Osteoblast (primary cell): ENCODE data around the gene LHFPL2. TPM values are rescaled to one million over a fixed set of nuclear protein-coding genes. Genes with fewer than 3 reads are reported as not detected.

Experiments used
- DNase-seq: peaks from one replicate; pipeline ENCODE4 v3.0.0; 2011; ENCODE audit warnings: low spot score, mixed read lengths; ENCODE audit not compliant: insufficient read length; ENCODE audit errors: missing footprints
- H2AFZ ChIP-seq: 2 replicates; pipeline ENCODE4 v1.6.0; 2011; ENCODE audit warnings: mild to moderate bottlenecking, low read length
- H3K27ac ChIP-seq: 2 replicates; pipeline ENCODE4 v1.5.1; 2011; ENCODE audit warnings: mild to moderate bottlenecking, low read depth, low read length, moderate library complexity
- H3K27me3 ChIP-seq: 2 replicates; pipeline ENCODE4 v1.6.0; 2012; ENCODE audit warnings: mild to moderate bottlenecking, control low read depth, inconsistent platforms, low read length, moderate library complexity; ENCODE audit not compliant: insufficient read depth
- H3K36me3 ChIP-seq: 2 replicates; pipeline ENCODE4 v1.5.1; 2011; ENCODE audit warnings: mild to moderate bottlenecking, low read length, control low read depth, moderate library complexity; ENCODE audit not compliant: insufficient read depth
- H3K4me1 ChIP-seq: 2 replicates; pipeline ENCODE4 v1.5.1; 2011; ENCODE audit warnings: mild to moderate bottlenecking, low read length, control low read depth, moderate library complexity; ENCODE audit not compliant: insufficient read depth
- H3K4me2 ChIP-seq: 2 replicates; pipeline ENCODE4 v1.6.0; 2011; ENCODE audit warnings: mild to moderate bottlenecking, low read length; ENCODE audit not compliant: insufficient read depth
- H3K4me3 ChIP-seq: fragments of 200-600 bp; sonication (generic); 3 replicates; pipeline ENCODE4 v1.5.1; 2012; ENCODE audit warnings: mild to moderate bottlenecking, low read length, inconsistent platforms; ENCODE audit not compliant: insufficient read depth
- H3K79me2 ChIP-seq: 2 replicates; pipeline ENCODE4 v1.6.0; 2012; ENCODE audit warnings: mild to moderate bottlenecking, low read length, control low read depth, inconsistent platforms; ENCODE audit not compliant: insufficient read depth
- H3K9me3 ChIP-seq: 2 replicates; pipeline ENCODE4 v1.5.1; 2011; ENCODE audit warnings: low read depth, low read length, control low read depth
- H4K20me1 ChIP-seq: 2 replicates; pipeline ENCODE4 v1.6.0; 2012; ENCODE audit warnings: mild to moderate bottlenecking, low read length, control low read depth; ENCODE audit not compliant: insufficient read depth
- total RNA-seq: library from RNA; depleted of rRNA; stranded (reverse); fragments of >200 nt; gene quantifications from 2 replicates; pipeline ENCODE4 v1.2.3, GENCODE V29; 2012
- TF ChIP-seq, protein P1 (sequence below): IDR thresholded peaks from 2 replicates; pipeline ENCODE4 v1.5.1; 2011; ENCODE audit warnings: mild to moderate bottlenecking, low read depth, low read length, moderate library complexity; ENCODE audit errors: extremely low read depth

The LHFPL2 gene
- total RNA-seq, 1 donor: 64.4 TPM

DNA sequence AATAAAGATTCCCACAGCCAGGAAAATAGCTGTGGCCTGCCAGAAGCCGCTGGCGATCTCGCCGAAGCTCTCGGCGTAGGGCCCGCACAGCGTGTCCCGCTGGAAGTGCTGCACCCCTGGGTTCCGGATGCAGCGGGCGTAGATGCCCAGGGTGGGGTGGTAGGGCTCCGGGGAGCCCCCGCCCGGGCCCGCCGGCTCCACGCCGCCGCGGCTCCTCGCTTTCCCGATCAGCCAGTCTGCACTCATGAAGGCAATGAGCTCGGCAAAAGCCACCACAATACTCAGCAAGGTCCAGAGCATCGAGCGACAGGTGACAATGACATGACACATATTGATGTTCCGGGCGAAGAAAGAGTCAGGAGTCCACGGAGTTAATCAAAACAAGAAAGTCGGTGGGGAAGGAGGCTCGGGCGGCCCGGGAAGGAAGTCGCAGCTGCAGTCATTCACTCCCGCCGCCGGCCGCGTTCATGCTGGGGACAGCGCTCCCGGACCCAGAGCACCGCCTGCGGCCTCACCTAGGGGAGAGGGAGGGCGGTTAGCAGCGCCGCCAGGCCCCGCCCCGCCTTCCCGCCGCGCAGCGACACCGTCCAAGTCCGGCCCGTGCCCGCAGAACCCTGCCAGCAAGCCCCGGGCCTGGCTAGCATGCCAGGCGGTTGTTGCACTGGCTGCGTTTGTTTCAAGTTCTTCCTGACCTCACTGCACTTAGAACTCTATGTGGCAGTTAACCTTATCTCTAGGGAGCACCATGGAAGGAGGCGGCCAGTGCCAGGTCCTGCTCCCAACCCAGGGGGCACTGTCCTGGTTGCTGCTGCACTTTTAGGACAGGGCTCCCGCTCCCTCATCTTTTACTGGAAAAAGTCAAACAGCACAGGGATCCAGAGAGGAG lies 138.4 kb downstream of the LHFPL2 start:
- H4K20me1 ChIP-seq: no peaks in the 10 kb centered on the region
- no peak overlapping the region for H3K27ac ChIP-seq
- peaks cover 16% of the 10 kb centered on the region for H3K79me2 ChIP-seq
- H3K9me3 ChIP-seq: no peaks in the 10 kb centered on the region
- TF ChIP-seq, protein P1, sequence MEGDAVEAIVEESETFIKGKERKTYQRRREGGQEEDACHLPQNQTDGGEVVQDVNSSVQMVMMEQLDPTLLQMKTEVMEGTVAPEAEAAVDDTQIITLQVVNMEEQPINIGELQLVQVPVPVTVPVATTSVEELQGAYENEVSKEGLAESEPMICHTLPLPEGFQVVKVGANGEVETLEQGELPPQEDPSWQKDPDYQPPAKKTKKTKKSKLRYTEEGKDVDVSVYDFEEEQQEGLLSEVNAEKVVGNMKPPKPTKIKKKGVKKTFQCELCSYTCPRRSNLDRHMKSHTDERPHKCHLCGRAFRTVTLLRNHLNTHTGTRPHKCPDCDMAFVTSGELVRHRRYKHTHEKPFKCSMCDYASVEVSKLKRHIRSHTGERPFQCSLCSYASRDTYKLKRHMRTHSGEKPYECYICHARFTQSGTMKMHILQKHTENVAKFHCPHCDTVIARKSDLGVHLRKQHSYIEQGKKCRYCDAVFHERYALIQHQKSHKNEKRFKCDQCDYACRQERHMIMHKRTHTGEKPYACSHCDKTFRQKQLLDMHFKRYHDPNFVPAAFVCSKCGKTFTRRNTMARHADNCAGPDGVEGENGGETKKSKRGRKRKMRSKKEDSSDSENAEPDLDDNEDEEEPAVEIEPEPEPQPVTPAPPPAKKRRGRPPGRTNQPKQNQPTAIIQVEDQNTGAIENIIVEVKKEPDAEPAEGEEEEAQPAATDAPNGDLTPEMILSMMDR: no peak
- DNase-seq: no peak
- peak overlapping the region; percentile 27 for H2AFZ ChIP-seq
- no peaks in the 10 kb centered on the region for H3K27me3 ChIP-seq
- H3K4me3 ChIP-seq: peak overlapping the region; percentile 53
- no peaks in the 10 kb centered on the region for H3K36me3 ChIP-seq
- H3K4me1 ChIP-seq: peaks cover 47% of the 10 kb centered on the region
- H3K4me2 ChIP-seq: peak overlapping the region; percentile 63

DNA sequence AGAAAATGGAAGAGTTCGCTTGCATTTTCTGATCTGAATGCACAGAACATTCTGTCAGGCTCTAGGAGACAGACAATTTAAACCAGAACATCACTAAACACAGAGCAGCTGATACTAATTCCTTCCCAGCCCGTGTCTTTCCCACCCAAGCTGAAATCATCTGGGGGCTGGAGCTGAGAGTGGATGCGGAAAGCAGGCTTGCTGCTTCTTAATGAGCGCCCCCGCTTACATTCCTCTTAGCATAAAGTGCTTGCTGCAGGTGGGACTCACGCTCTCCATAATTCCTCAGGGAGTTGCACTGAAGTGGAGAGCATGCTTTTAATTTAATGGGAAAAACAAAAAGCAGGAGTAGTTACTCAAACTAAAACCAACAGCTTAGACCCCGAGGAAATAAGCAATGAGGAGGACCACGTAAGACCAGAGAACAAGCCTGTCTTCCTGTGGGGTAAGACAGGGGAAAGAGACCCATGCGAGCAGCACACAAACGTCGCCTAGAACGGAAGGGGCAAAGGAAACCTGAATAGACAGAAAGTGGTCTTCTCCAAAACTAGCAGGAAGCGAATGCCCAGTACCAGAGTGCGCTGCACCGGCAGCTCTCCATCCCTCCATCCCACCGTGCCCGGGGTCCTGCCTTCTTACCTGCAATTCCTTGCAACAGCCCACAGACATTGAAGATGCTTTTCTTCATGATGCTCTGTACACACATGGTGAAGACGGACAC lies 139.3 kb downstream of the LHFPL2 start:
- peaks cover 17% of the 10 kb centered on the region for H3K79me2 ChIP-seq

DNA sequence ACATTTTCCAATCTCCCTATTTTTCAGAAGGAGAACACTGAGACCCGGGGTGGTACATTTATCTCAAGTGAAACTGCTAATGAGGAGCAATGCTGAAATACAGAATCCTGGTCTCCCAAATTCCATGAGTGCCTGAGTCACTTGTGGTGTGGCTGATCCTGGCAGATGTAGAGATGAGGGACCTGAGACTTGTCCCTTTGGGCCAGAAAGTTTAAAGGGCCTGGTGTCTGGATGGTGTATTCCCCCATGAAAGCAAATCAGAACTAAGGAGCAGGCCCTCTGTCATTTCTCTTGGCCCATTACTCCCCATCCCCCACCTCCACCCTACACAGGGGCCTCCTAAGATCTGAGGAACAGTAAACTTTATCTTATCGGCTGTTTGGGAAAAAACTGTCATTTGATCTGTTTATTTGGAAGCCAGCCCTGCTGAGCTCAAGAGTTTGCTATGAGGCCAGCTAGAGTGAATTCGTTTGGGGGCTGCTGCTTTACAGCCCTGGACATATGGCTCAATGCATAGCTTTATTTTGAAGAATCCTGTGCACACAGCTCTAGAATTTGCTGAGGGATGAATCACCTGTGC lies 140.3 kb downstream of the LHFPL2 start:
- Histone ChIP-seq H3K4me3 (no peak overlapping the region), H4K20me1 (no peaks in the 10 kb centered on the region), H3K4me2 (peak overlapping the region; percentile 31), H3K79me2 (peaks cover 20% of the 10 kb centered on the region), H2AFZ (no peak overlapping the region), H3K27ac (peak overlapping the region; percentile 37), H3K9me3 (no peaks in the 10 kb centered on the region), H3K4me1 (peaks cover 53% of the 10 kb centered on the region), H3K36me3 (no peaks in the 10 kb centered on the region), H3K27me3 (no peaks in the 10 kb centered on the region)
- TF ChIP-seq, protein P1: no peak
- DNase-seq: no peak

More for the DNA sequence above, 139.3 kb downstream of the LHFPL2 start:
- H3K4me3 ChIP-seq: no peak overlapping the region
- no peak overlapping the region for H2AFZ ChIP-seq
- peaks cover 47% of the 10 kb centered on the region for H3K4me1 ChIP-seq
- peak overlapping the region; percentile 6 for H3K4me2 ChIP-seq
- no peak for DNase-seq
- no peaks in the 10 kb centered on the region for H3K9me3 ChIP-seq
- no peaks in the 10 kb centered on the region for H4K20me1 ChIP-seq
- H3K27ac ChIP-seq: no peak overlapping the region
- no peaks in the 10 kb centered on the region for H3K36me3 ChIP-seq
- TF ChIP-seq, protein P1: no peak
- no peaks in the 10 kb centered on the region for H3K27me3 ChIP-seq
